ENCODE data around the gene MUC2.

DNA sequence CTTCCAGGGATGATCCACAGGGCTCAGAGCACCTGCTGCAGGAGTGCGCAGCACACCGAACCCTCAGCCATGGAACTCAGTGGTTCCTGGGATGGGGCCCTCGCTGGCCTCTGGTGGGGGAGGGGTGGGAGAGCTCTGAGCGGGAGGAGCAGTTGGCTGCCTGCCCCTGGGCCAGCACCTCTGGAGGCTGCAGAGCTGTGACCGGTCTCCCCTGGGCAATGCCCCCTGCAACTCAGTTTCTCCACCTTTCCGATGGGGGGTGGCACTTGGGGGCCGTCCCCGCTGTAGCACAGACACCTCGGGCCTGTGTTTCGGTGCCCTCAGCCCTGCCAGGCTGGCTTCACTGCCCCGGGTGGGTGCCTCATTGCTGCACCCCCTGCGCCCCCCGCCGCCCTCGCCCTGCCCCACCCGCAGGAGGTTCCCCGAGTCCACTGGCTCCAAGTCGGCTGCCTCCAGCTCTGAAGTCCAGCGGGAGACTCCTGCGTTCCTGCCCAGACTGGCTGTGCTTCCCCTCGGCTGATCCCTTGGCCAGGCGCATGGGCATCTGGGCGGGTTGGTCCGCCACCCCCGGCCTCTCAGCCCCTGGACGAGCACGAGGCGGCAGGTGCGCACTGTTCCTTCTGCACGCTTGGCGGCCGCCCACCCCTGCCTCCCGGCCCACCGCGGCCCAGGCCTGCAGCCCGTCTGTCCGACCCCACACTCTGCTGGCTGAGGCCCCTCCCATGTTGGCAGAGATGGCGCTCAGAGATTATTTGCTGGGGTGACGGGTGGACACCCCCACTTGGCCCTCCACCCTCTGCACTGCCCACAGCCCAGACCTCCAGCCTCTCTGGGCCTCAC is 40.0 kb upstream of the MUC2 start:
- TF ChIP-seq CTCF (conservative IDR thresholded peaks at IDR 0.05; ENCODE audit: low read depth, low read length) (no peak), EZH2 (IDR thresholded peaks at IDR 0.05; ENCODE audit: borderline replicate concordance, low read depth, low read length, poor library complexity, severe bottlenecking) (no peak)
